Activated CD4-positive, alpha-beta T cell treated with anti-CD3 and anti-CD28 coated beads for 36 hours (primary cell): ENCODE results near the gene TLK2. TPM values are rescaled to one million over a fixed set of nuclear protein-coding genes. Genes with fewer than 3 reads are reported as not detected.
A peak's percentile ranks its signal among the peaks of the same experiment; 100 is the strongest.
"Not testable (repeated sequence)": the region's sequence is repeated elsewhere in the genome, so short reads cannot be mapped to it uniquely, and the experiment has no call there.

Experiments
- ATAC-seq: fragments of 200-7000 bp; cut with Tn5 transposase; one replicate; pipeline ENCODE4 v1.10.0; 2021; ENCODE audit warnings: mild to moderate bottlenecking, moderate library complexity
- CTCF ChIA-PET: fragments of 350-600 bp; sonication (Branson Sonifier 250); formaldehyde crosslinking; loops from one replicate; lab custom pipeline; 2021; ENCODE audit warnings: antibody characterized with exemption; lab: Charles Lee
- POLR2A ChIA-PET: fragments of 350-600 bp; sonication (Branson Sonifier 250); formaldehyde crosslinking; loops from one replicate; lab custom pipeline; 2021; ENCODE audit warnings: antibody characterized with exemption, inconsistent platforms; lab: Charles Lee
- DNase-seq: peaks from one replicate; pipeline ENCODE4 v3.0.0-alpha.2; 2020
- H3K27ac Mint-ChIP-seq: one replicate; pipeline ENCODE4 v1.8.0; 2021; ENCODE audit warnings: mixed read lengths
- H3K27me3 Mint-ChIP-seq: one replicate; pipeline ENCODE4 v1.8.0; 2021; ENCODE audit warnings: mixed read lengths
- H3K36me3 Mint-ChIP-seq: one replicate; pipeline ENCODE4 v1.8.0; 2021; ENCODE audit warnings: low read depth, mixed read lengths
- H3K4me1 Mint-ChIP-seq: one replicate; pipeline ENCODE4 v1.8.0; 2021; ENCODE audit warnings: mixed read lengths
- H3K4me3 Mint-ChIP-seq: one replicate; pipeline ENCODE4 v1.8.0; 2021; ENCODE audit warnings: mild to moderate bottlenecking, moderate library complexity, mixed read lengths
- H3K9me3 Mint-ChIP-seq: one replicate; pipeline ENCODE4 v1.8.0; 2021; ENCODE audit warnings: low read depth, mixed read lengths
- intact Hi-C, 2 experiments: fragments of 100-400 bp; cut with DNase I in 1 of 2; cut with micrococcal nuclease in 1 of 2; formaldehyde crosslinking; loops; one replicate each; pipeline versions ENCODE4 v1.14.2 to v1.15.1; 2022 to 2024; cut with DNase I, micrococcal nuclease
- total RNA-seq, 2 experiments: library from RNA; stranded (reverse); gene quantifications; one replicate each; pipeline ENCODE4 v1.2.3, GENCODE V29; 2021

The TLK2 gene
- total RNA-seq, 2 experiments from 2014 or later = 37.4 to 60.2 TPM

- H3K9me3 Mint-ChIP-seq, H3K4me3 Mint-ChIP-seq, H3K27me3 Mint-ChIP-seq, H3K36me3 Mint-ChIP-seq, CTCF ChIA-PET, DNase-seq, POLR2A ChIA-PET, intact Hi-C loops: not testable (repeated sequence)
- ATAC-seq = peak; percentile 74
- Mint-ChIP-seq H3K4me1 (peaks cover 22% of the 10 kb centered on the region), H3K27ac (peak overlapping the region; percentile 1)
Measured at GRCh38 chr17:62493049-62493655, 14.5 kb downstream of the TLK2 start.

- CTCF ChIA-PET, H3K27ac Mint-ChIP-seq, H3K4me3 Mint-ChIP-seq, H3K36me3 Mint-ChIP-seq, intact Hi-C loops, H3K9me3 Mint-ChIP-seq, DNase-seq, H3K27me3 Mint-ChIP-seq, POLR2A ChIA-PET, ATAC-seq: not testable (repeated sequence)
- peaks cover 23% of the 10 kb centered on the region for H3K4me1 Mint-ChIP-seq
Measured at GRCh38 chr17:62494073-62494472, 15.4 kb downstream of the TLK2 start.

- ATAC-seq, H3K27me3 Mint-ChIP-seq, intact Hi-C loops, H3K9me3 Mint-ChIP-seq, POLR2A ChIA-PET, H3K36me3 Mint-ChIP-seq, H3K27ac Mint-ChIP-seq, DNase-seq, H3K4me3 Mint-ChIP-seq: not testable (repeated sequence)
- CTCF ChIA-PET = interaction anchor here (1.0 kb wide), 1 partner anchor 12 kb away, joined by 3 read pairs; no protein-coding TSS in a partner anchor
- H3K4me1 Mint-ChIP-seq = peaks cover 18% of the 10 kb centered on the region
Measured at GRCh38 chr17:62496344-62496743, 17.7 kb downstream of the TLK2 start.

- ATAC-seq, H3K9me3 Mint-ChIP-seq, intact Hi-C loops, POLR2A ChIA-PET, H3K27ac Mint-ChIP-seq, H3K4me3 Mint-ChIP-seq, H3K27me3 Mint-ChIP-seq, DNase-seq, CTCF ChIA-PET, H3K36me3 Mint-ChIP-seq: not testable (repeated sequence)
- peaks cover 11% of the 10 kb centered on the region for H3K4me1 Mint-ChIP-seq
Measured at GRCh38 chr17:62498796-62499195, 20.2 kb downstream of the TLK2 start.

GRCh38 chr17:62500463-62500862 lies 21.8 kb downstream of the TLK2 start:
- H3K4me3 Mint-ChIP-seq, H3K27me3 Mint-ChIP-seq, intact Hi-C loops, ATAC-seq, H3K9me3 Mint-ChIP-seq, POLR2A ChIA-PET, CTCF ChIA-PET, DNase-seq, H3K36me3 Mint-ChIP-seq, H3K27ac Mint-ChIP-seq: not testable (repeated sequence)
- peaks cover 14% of the 10 kb centered on the region for H3K4me1 Mint-ChIP-seq

GRCh38 chr17:62504857-62505256 lies 26.2 kb downstream of the TLK2 start:
- H3K36me3 Mint-ChIP-seq, H3K9me3 Mint-ChIP-seq, POLR2A ChIA-PET, DNase-seq, intact Hi-C loops, H3K27ac Mint-ChIP-seq, H3K27me3 Mint-ChIP-seq, ATAC-seq, H3K4me3 Mint-ChIP-seq: not testable (repeated sequence)
- H3K4me1 Mint-ChIP-seq = peaks cover 25% of the 10 kb centered on the region
- CTCF ChIA-PET = interaction anchor here (0.6 kb wide), 1 partner anchor 32 kb away, joined by 3 read pairs; no protein-coding TSS in a partner anchor

- intact Hi-C loops, H3K9me3 Mint-ChIP-seq, POLR2A ChIA-PET, DNase-seq, H3K27me3 Mint-ChIP-seq, H3K4me3 Mint-ChIP-seq, CTCF ChIA-PET: not testable (repeated sequence)
- Mint-ChIP-seq H3K36me3 (peaks cover 10% of the 10 kb centered on the region), H3K27ac (peak overlapping the region; percentile 4), H3K4me1 (peaks cover 33% of the 10 kb centered on the region)
- ATAC-seq = peak; percentile 22
Measured at GRCh38 chr17:62507191-62507836, 28.7 kb downstream of the TLK2 start.

GRCh38 chr17:62510247-62510819 lies 31.7 kb downstream of the TLK2 start:
- peak; percentile 77 for ATAC-seq
- CTCF ChIA-PET, H3K9me3 Mint-ChIP-seq, H3K4me3 Mint-ChIP-seq, POLR2A ChIA-PET, H3K27me3 Mint-ChIP-seq, DNase-seq, intact Hi-C loops: not testable (repeated sequence)
- Mint-ChIP-seq H3K4me1 (peaks cover 39% of the 10 kb centered on the region), H3K27ac (peak overlapping the region; percentile 47), H3K36me3 (peaks cover 13% of the 10 kb centered on the region)

- intact Hi-C loops, H3K36me3 Mint-ChIP-seq, H3K9me3 Mint-ChIP-seq, DNase-seq, H3K4me3 Mint-ChIP-seq, POLR2A ChIA-PET, H3K27ac Mint-ChIP-seq, CTCF ChIA-PET, H3K27me3 Mint-ChIP-seq: not testable (repeated sequence)
- peak; percentile 43 for ATAC-seq
- peaks cover 37% of the 10 kb centered on the region for H3K4me1 Mint-ChIP-seq
Measured at GRCh38 chr17:62511014-62511413, 32.4 kb downstream of the TLK2 start.

GRCh38 chr17:62516376-62516775 lies 37.8 kb downstream of the TLK2 start:
- H3K27ac Mint-ChIP-seq, DNase-seq, H3K36me3 Mint-ChIP-seq, H3K27me3 Mint-ChIP-seq, POLR2A ChIA-PET, H3K9me3 Mint-ChIP-seq, H3K4me3 Mint-ChIP-seq, ATAC-seq, intact Hi-C loops, CTCF ChIA-PET: not testable (repeated sequence)
- peaks cover 15% of the 10 kb centered on the region for H3K4me1 Mint-ChIP-seq

- CTCF ChIA-PET, H3K27ac Mint-ChIP-seq, ATAC-seq, intact Hi-C loops, POLR2A ChIA-PET, H3K9me3 Mint-ChIP-seq, H3K27me3 Mint-ChIP-seq, H3K4me3 Mint-ChIP-seq, DNase-seq, H3K4me1 Mint-ChIP-seq: not testable (repeated sequence)
- H3K36me3 Mint-ChIP-seq = peaks cover 10% of the 10 kb centered on the region
Measured at GRCh38 chr17:62521295-62521694, 42.7 kb downstream of the TLK2 start.

- H3K27ac Mint-ChIP-seq, intact Hi-C loops, H3K27me3 Mint-ChIP-seq, DNase-seq, ATAC-seq, H3K4me1 Mint-ChIP-seq, H3K9me3 Mint-ChIP-seq, POLR2A ChIA-PET, H3K4me3 Mint-ChIP-seq: not testable (repeated sequence)
- H3K36me3 Mint-ChIP-seq = peaks cover 18% of the 10 kb centered on the region
- CTCF ChIA-PET = interaction anchor here (0.6 kb wide), 1 partner anchor 83 kb away, joined by 5 read pairs; no protein-coding TSS in a partner anchor
Measured at GRCh38 chr17:62524077-62524476, 45.5 kb downstream of the TLK2 start.
